GM12865 (cell line): ENCODE measurements around the gene NEGR1.

Experiments used
- DNase-seq: peaks from one replicate; pipeline ENCODE4 v3.0.0; 2010; ENCODE audit warnings: low read depth
- H3K4me3 ChIP-seq: 2 replicates; pipeline ENCODE4 v1.5.1; 2011; ENCODE audit warnings: mild to moderate bottlenecking, low read depth, low read length, control low read depth
- TF ChIP-seq, protein P1 (sequence below): IDR thresholded peaks from 2 replicates; pipeline ENCODE4 v1.5.1; 2011; ENCODE audit warnings: low read length, control low read depth, low read depth, inconsistent platforms; ENCODE audit not compliant: insufficient read depth; ENCODE audit errors: missing control alignments

NEGR1 gene

DNA sequence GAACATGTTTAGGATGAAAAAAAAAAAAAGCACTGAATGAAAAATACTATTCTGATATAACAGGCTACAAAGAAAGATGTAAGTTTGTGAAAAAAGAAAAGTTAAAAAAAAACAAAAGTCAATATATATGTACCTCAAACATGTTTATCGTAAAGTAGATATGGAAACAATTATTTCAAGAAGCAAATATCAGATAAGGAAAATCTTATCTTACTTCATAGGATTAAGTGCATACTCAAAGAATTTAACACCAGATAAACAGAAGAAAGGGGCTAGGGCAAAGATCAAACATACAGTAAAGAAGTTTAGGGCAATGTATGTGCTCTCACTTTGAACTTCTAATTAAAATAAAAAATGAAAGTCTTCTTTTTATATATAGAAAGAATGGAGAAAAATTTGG lies 75.3 kb downstream of the NEGR1 start:
- no peak overlapping the region for H3K4me3 ChIP-seq
- TF ChIP-seq, protein P1, sequence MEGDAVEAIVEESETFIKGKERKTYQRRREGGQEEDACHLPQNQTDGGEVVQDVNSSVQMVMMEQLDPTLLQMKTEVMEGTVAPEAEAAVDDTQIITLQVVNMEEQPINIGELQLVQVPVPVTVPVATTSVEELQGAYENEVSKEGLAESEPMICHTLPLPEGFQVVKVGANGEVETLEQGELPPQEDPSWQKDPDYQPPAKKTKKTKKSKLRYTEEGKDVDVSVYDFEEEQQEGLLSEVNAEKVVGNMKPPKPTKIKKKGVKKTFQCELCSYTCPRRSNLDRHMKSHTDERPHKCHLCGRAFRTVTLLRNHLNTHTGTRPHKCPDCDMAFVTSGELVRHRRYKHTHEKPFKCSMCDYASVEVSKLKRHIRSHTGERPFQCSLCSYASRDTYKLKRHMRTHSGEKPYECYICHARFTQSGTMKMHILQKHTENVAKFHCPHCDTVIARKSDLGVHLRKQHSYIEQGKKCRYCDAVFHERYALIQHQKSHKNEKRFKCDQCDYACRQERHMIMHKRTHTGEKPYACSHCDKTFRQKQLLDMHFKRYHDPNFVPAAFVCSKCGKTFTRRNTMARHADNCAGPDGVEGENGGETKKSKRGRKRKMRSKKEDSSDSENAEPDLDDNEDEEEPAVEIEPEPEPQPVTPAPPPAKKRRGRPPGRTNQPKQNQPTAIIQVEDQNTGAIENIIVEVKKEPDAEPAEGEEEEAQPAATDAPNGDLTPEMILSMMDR: no peak
- DNase-seq: no peak

DNA sequence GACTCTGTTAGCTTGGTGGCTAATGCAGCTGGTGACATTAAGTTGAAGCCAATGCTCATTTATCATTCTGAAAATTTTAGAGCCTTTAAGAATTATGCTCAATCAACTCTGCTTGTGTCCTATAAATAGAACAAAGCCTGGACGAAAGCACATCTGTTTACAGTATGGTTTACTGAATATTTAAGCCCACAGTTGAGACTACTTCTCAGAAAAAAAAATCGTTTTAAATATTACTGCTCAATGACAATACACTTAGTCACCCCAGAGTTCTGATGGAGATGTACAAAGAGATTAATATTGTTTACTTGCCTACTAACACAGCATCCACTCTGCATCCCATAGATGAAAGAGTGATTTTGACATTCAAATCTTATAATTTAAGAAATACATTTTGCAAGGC lies 79.6 kb downstream of the NEGR1 start:
- TF ChIP-seq, protein P1: no peak
- no peak for DNase-seq
- no peak overlapping the region for H3K4me3 ChIP-seq

DNA sequence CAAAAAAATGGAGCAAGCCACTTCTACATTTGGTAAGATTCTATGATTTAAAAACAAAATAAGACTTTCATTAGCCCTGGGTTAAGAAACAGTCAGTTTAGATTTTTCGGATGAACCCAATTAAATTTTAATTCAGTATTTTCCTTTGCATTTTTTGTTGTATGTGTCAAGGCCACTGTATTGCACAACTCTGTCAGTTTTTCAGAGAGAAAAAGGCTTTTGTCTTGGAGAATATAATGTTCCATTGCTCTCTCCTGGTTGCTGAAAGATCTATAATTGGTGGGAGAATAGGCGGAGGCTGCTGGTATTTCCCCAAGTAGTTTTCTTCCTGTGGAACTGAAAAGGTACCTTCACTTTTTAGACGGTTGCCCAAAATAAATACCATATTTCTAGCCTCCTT lies 84.6 kb downstream of the NEGR1 start:
- DNase-seq: no peak
- TF ChIP-seq, protein P1: no peak
- H3K4me3 ChIP-seq: no peak overlapping the region

DNA sequence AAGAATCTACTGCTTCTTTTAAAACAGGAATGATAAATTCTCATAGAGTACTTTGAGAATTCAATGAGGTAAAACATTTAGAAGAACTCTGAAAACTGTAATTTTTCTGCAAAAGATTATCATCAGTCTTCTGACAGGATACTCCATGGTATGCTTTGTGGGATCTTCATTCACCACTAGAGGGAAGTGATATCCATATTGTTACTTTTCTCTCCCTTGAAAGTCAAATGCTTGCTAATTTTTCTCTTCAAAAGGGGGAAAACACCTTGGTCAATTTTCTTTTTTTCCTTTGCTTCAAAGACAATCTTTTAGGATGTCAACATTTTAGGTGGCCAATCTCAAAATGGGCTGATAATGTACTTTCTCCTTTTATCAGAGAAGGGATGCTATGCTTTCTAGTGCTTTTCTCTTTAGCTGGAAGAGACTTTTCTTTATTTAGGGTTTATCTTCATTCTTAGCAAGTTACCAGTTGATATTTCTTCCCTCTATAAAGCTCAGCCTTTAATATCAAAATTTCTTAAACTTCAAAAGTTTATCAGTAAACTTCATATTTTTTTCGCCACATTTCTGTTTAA lies 95.5 kb downstream of the NEGR1 start:
- H3K4me3 ChIP-seq: no peak overlapping the region
- TF ChIP-seq, protein P1: peak; percentile 5
- no peak for DNase-seq

- no peak for DNase-seq
- H3K4me3 ChIP-seq: no peak overlapping the region
- TF ChIP-seq, protein P1: no peak
These were observed 98.1 kb downstream of the NEGR1 start for GRCh38 chr1:72184099-72184701.

DNA sequence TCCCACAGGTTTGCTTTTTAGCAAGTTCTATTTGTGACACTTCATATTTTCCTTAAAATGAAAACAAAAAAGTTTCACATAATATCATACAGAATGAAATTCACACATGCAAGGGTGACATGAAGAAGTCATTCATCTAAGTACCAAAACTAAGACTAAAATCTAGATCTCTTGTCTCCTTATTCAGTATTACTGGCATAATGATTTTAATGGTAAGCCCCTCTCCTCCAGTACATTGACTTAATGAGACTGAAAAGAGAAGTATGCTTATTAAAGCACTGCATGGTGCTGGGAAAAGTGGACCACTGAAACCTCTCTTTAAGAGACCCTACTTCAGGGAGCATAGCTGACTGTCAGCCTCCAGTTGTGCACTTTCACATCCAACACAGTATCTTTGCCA lies 99.5 kb downstream of the NEGR1 start:
- H3K4me3 ChIP-seq: no peak overlapping the region
- TF ChIP-seq, protein P1: no peak
- no peak for DNase-seq

DNA sequence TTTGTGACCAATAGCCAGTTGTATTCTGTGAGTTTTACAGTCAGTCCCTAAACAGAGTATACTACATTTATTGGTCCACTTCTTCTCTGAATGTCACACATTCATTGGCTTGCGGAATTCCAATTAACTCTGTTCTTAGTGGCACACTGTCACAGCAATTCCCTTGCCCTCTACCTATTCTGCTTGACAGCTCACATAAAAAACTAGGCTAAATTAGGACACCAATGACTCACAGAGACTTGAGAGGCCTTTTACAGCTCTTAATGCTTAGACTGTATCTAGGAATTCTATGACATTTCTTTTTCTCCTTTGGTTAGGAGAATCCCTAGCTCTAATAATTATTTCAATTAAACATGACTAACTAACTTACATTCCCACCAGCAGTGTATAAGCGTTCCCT lies 104.1 kb downstream of the NEGR1 start:
- TF ChIP-seq, protein P1: no peak
- DNase-seq: no peak
- H3K4me3 ChIP-seq: no peak overlapping the region
